CD14-positive monocyte (primary cell): ENCODE data around the gene KIF3A. TPM values are rescaled to one million over a fixed set of nuclear protein-coding genes. Genes with fewer than 3 reads are reported as not detected.

Experiments
- DNase-seq, 3 donors: peaks; one replicate each; pipeline ENCODE4 v3.0.0-alpha.2; 2011 to 2022
- H2AFZ ChIP-seq: 2 replicates; pipeline ENCODE4 v1.6.0; 2012; ENCODE audit warnings: mild to moderate bottlenecking, low read depth, low read length, inconsistent platforms; ENCODE audit not compliant: insufficient read depth, poor library complexity, severe bottlenecking
- H3K27ac ChIP-seq, 2 donors: 1 replicate in 1 of 2; 2 replicates in 1 of 2; pipeline ENCODE4 v1.5.1; 2012 to 2013; ENCODE audit warnings: low read length in 2 of 2, control low read depth in 1 of 2, inconsistent platforms in 1 of 2, low read depth in 1 of 2, mild to moderate bottlenecking in 1 of 2
- H3K27me3 ChIP-seq, 2 donors: one replicate each; pipeline versions ENCODE4 v1.6.0 to v1.6.1; 2011 to 2013; ENCODE audit warnings: low read length in 2 of 2; ENCODE audit not compliant: control insufficient read depth in 2 of 2, insufficient read depth in 2 of 2
- H3K36me3 ChIP-seq, 2 donors: replicated peaks in 1 of 2; 1 replicate in 1 of 2; 2 replicates in 1 of 2; pipeline versions ENCODE4 v1.5.1 to v1.6.1; 2012 to 2013; ENCODE audit warnings: low read length in 2 of 2, control low read depth in 1 of 2, inconsistent platforms in 1 of 2, mild to moderate bottlenecking in 1 of 2; ENCODE audit not compliant: insufficient read depth in 2 of 2, control insufficient read depth in 1 of 2
- H3K4me1 ChIP-seq, 2 donors: 1 replicate in 1 of 2; 2 replicates in 1 of 2; pipeline versions ENCODE4 v1.5.1 to v1.6.1; 2012 to 2013; ENCODE audit warnings: low read length in 2 of 2, control low read depth in 1 of 2, inconsistent platforms in 1 of 2, mild to moderate bottlenecking in 1 of 2, moderate library complexity in 1 of 2; ENCODE audit not compliant: insufficient read depth in 2 of 2, control insufficient read depth in 1 of 2
- H3K4me2 ChIP-seq: replicated peaks from 2 replicates; pipeline ENCODE3; 2012; ENCODE audit warnings: low read length, moderate library complexity, mild to moderate bottlenecking; ENCODE audit not compliant: poor library complexity, severe bottlenecking; ENCODE audit errors: extremely low read depth
- H3K4me3 ChIP-seq, 3 experiments: fragments of 200-600 bp in 1 of 3; sonication (generic) in 1 of 3; replicated peaks in 1 of 3; 1 replicate in 2 of 3; 2 replicates in 1 of 3; pipeline ENCODE4 v1.5.1; 2011 to 2013; ENCODE audit warnings: low read length in 3 of 3, mild to moderate bottlenecking in 3 of 3, control low read depth in 2 of 3, low read depth in 2 of 3, inconsistent platforms in 1 of 3, moderate library complexity in 1 of 3
- H3K79me2 ChIP-seq: 2 replicates; pipeline ENCODE4 v1.6.0; 2012; ENCODE audit warnings: mild to moderate bottlenecking, control low read depth, inconsistent platforms, low read length, moderate library complexity; ENCODE audit not compliant: insufficient read depth
- H3K9ac ChIP-seq: 2 replicates; pipeline ENCODE4 v1.6.0; 2017; ENCODE audit warnings: low read length, mild to moderate bottlenecking; ENCODE audit not compliant: insufficient read depth, poor library complexity, severe bottlenecking
- H3K9me3 ChIP-seq, 2 donors: replicated peaks in 1 of 2; 1 replicate in 1 of 2; 2 replicates in 1 of 2; pipeline versions ENCODE4 v1.5.1 to v1.6.1; 2012 to 2013; ENCODE audit warnings: low read length in 2 of 2, control low read depth in 1 of 2; ENCODE audit not compliant: control insufficient read depth in 1 of 2, insufficient read depth in 1 of 2
- H4K20me1 ChIP-seq: 2 replicates; pipeline ENCODE4 v1.6.0; 2012; ENCODE audit warnings: mild to moderate bottlenecking, low read length, control low read depth, moderate library complexity; ENCODE audit not compliant: insufficient read depth
- H3K27ac Mint-ChIP-seq, 7 donors: one replicate each; pipeline ENCODE4 v1.8.0; 2020; ENCODE audit warnings: mild to moderate bottlenecking in 7 of 7, mixed read lengths in 7 of 7, moderate library complexity in 6 of 7, inconsistent platforms in 2 of 7
- H3K27me3 Mint-ChIP-seq, 3 donors: one replicate each; pipeline ENCODE4 v1.8.0; 2021 to 2022; ENCODE audit warnings: low read depth in 3 of 3, mild to moderate bottlenecking in 3 of 3, mixed read lengths in 3 of 3, moderate library complexity in 3 of 3, inconsistent platforms in 1 of 3
- H3K36me3 Mint-ChIP-seq, 2 donors: one replicate each; pipeline ENCODE4 v1.8.0; 2020; ENCODE audit warnings: mixed read lengths in 2 of 2, inconsistent platforms in 1 of 2, mild to moderate bottlenecking in 1 of 2
- H3K4me1 Mint-ChIP-seq: one replicate; pipeline ENCODE4 v1.8.0; 2020; ENCODE audit warnings: mild to moderate bottlenecking, mixed read lengths
- H3K4me3 Mint-ChIP-seq, 2 donors: one replicate each; pipeline ENCODE4 v1.8.0; 2020; ENCODE audit warnings: mild to moderate bottlenecking in 2 of 2, mixed read lengths in 2 of 2, moderate library complexity in 1 of 2
- H3K9me3 Mint-ChIP-seq, 7 donors: one replicate each; pipeline ENCODE4 v1.8.0; 2020 to 2022; ENCODE audit warnings: mixed read lengths in 7 of 7, mild to moderate bottlenecking in 6 of 7, moderate library complexity in 6 of 7, inconsistent platforms in 2 of 7
- intact Hi-C, 2 donors: fragments of 100-400 bp; cut with micrococcal nuclease; formaldehyde crosslinking; loops; one replicate each; pipeline versions ENCODE4 v1.15.0 to v1.15.1; 2023
- polyA plus RNA-seq, 3 donors: library from polyadenylated mRNA; depleted of rRNA in 1 of 3; unstranded in 2 of 3; stranded (reverse) in 1 of 3; fragments of 300-500 nt in 2 of 3; fragments of >200 nt in 1 of 3; fragmentation: Illumina TruSeq in 2 of 3; gene quantifications; 1 replicate in 2 of 3; 2 replicates in 1 of 3; pipeline ENCODE4 v1.2.3, GENCODE V29; 2012 to 2021
- TF ChIP-seq, protein P1 (sequence below): fragments of 200-600 bp; IDR thresholded peaks from one replicate; pipeline ENCODE4 v1.8.0; 2022; ENCODE audit warnings: antibody characterized with exemption, mild to moderate bottlenecking

KIF3A gene
- polyA plus RNA-seq, 3 donors = 0.68 to 1.3 (median 1.2) TPM

DNA sequence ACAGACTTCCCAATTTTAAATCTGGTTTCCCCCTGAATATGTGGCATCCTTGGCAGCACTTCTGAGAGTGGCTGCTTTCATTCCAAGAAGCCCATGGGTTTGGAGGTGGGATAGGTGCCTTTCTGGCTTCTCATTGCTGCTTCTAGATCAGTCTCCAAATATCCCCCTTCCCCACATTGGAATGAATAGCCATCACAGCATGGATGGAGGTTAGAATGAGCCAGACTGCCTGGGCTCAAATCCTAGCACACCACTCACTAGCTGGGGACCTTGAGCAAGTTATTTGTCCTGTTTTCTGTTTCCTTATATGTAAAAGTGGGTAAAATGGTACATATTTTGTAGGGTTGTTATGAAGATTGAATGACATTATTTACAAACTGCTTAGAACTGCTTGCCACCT is 93.2 kb downstream of the KIF3A start:
- Histone ChIP-seq H3K4me2 (no peak overlapping the region), H3K9me3 (peaks cover 0 to 2% of the 10 kb centered on the region in 2 donors), H4K20me1 (no peaks in the 10 kb centered on the region), H3K4me3 (no peak overlapping the region), H3K4me1 (no peaks in the 10 kb centered on the region), H3K27ac (no peak overlapping the region), H3K9ac (no peak overlapping the region), H3K27me3 (no peaks in the 10 kb centered on the region), H3K36me3 (peaks cover 38 to 43% of the 10 kb centered on the region in 2 donors), H3K79me2 (no peaks in the 10 kb centered on the region), H2AFZ (no peak overlapping the region)
- TF ChIP-seq, protein P1, sequence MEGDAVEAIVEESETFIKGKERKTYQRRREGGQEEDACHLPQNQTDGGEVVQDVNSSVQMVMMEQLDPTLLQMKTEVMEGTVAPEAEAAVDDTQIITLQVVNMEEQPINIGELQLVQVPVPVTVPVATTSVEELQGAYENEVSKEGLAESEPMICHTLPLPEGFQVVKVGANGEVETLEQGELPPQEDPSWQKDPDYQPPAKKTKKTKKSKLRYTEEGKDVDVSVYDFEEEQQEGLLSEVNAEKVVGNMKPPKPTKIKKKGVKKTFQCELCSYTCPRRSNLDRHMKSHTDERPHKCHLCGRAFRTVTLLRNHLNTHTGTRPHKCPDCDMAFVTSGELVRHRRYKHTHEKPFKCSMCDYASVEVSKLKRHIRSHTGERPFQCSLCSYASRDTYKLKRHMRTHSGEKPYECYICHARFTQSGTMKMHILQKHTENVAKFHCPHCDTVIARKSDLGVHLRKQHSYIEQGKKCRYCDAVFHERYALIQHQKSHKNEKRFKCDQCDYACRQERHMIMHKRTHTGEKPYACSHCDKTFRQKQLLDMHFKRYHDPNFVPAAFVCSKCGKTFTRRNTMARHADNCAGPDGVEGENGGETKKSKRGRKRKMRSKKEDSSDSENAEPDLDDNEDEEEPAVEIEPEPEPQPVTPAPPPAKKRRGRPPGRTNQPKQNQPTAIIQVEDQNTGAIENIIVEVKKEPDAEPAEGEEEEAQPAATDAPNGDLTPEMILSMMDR = no peak
- Mint-ChIP-seq H3K9me3 (peaks cover 5 to 15% (median 14%) of the 10 kb centered on the region in 7 donors), H3K4me3 (no peak overlapping the region), H3K27ac (no peak overlapping the region), H3K27me3 (peaks cover 0 to 3% (median 3%) of the 10 kb centered on the region in 3 donors), H3K36me3 (peaks cover 43 to 53% of the 10 kb centered on the region in 2 donors), H3K4me1 (no peaks in the 10 kb centered on the region)
- DNase-seq = no peak
- intact Hi-C loops = no loop called here

Other genes starting within 250 kb of the KIF3A start
- gene IRF1, start 246.8 kb downstream of the KIF3A start, polyA plus RNA-seq = 100 to 1,000 TPM; 125 to 363 (median 129) TPM
- gene IL5, start 194.0 kb downstream of the KIF3A start, polyA plus RNA-seq = not detected
- 1 to 10 TPM; 5.8 to 9.3 (median 8.2) TPM for gene RAD50, start 180.6 kb downstream of the KIF3A start, polyA plus RNA-seq
- not detected for gene IL13, start 79.4 kb downstream of the KIF3A start, polyA plus RNA-seq
- gene IL4, start 63.6 kb downstream of the KIF3A start, polyA plus RNA-seq = not detected
- gene CCNI2, start 9.9 kb upstream of the KIF3A start, polyA plus RNA-seq = under 1 TPM in 1 of 3 donors, not detected in 2; 0.72 TPM
- gene SEPTIN8, start 39.7 kb upstream of the KIF3A start, polyA plus RNA-seq = 1 to 10 TPM in 1 of 3 donors, under 1 TPM in 2; 0.36 to 5.0 (median 0.54) TPM
- gene SOWAHA, start 75.8 kb upstream of the KIF3A start, polyA plus RNA-seq = not detected
- gene SHROOM1, start 93.1 kb upstream of the KIF3A start, polyA plus RNA-seq = 10 to 100 TPM in 2 of 3 donors, 1 to 10 TPM in 1; 6.4 to 27.0 (median 16.1) TPM
- under 1 TPM in 1 of 3 donors, not detected in 2; 0.55 TPM for gene GDF9, start 128.9 kb upstream of the KIF3A start, polyA plus RNA-seq
- gene UQCRQ, start 129.1 kb upstream of the KIF3A start, polyA plus RNA-seq = 100 to 1,000 TPM in 2 of 3 donors, 10 to 100 TPM in 1; 81.6 to 880 (median 879) TPM
- 1 to 10 TPM in 1 of 3 donors, under 1 TPM in 2; 0.59 to 2.3 (median 0.88) TPM for gene LEAP2, start 136.1 kb upstream of the KIF3A start, polyA plus RNA-seq
- 10 to 100 TPM in 2 of 3 donors, 1 to 10 TPM in 1; 9.7 to 17.7 (median 17.6) TPM for gene AFF4, start 226.1 kb upstream of the KIF3A start, polyA plus RNA-seq